Activated CD4-positive, CD25-positive, alpha-beta regulatory T cell (primary cell): Measurements from ENCODE around the gene SWAP70.
"Not testable (repeated sequence)": the region's sequence is repeated elsewhere in the genome, so short reads cannot be mapped to it uniquely, and the experiment has no call there.

Experiments
- DNase-seq, 4 experiments: peaks; one replicate each; lab custom pipeline; 2025; lab: John Stamatoyannopoulos, UW

The SWAP70 gene

GRCh38 chr11:9692691-9693090 is 28.8 kb downstream of the SWAP70 start:
- no peak for DNase-seq

GRCh38 chr11:9693801-9694553 is 30.1 kb downstream of the SWAP70 start:
- no peak for DNase-seq

DNA sequence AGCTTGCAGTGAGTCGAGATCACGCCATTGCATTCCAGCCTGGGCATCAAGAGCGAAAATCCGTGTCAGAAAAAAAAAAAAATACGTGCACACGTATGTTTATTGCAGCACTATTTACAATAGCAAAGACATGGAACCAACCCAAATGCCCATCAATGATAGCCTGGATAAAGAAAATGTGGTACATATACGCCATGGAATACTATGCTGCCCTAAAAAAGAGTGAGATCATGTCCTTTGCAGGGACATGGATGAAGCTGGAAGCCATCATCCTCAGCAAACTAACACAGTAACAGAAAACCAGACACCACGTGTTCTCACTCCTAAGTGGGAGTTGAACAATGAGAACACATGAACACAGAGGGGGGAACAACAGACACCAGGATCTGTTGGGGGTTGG is 31.4 kb downstream of the SWAP70 start:
- not testable (repeated sequence) for DNase-seq

GRCh38 chr11:9697766-9698165 is 33.9 kb downstream of the SWAP70 start:
- DNase-seq = no peak

DNA sequence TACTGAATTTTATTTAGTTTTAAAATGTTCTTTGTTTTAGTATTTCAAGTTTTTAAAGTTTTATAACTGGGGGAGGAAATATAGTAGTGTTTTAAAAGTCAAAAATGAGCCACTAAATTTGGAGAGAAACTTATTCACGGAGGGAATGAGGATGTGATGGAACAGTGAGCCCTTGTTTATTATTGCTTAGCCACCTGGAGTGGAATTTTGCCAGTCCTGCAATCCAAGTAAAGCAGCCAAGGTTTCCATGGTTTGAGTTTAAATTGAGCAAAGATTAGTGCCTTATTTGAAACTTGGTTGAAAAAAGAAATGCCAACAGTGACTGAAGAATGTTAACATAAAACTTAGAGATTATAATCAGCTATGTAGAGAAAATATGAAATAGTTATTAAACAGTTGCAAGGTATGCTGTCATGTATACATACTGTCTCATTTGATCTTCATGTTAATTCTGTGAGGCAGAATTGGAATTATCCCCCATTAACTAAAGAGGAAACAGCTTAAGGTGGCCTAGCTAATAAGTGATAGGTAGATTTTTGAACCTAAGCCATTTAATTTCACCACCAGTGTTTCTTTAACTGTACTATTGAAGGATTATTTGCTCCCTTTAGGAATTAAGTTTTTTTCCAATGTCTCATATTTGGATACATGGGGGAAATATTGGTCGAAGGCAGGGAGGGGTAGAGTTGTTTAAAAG is 36.4 kb downstream of the SWAP70 start:
- no peak for DNase-seq

GRCh38 chr11:9701799-9702198 is 37.9 kb downstream of the SWAP70 start:
- DNase-seq = no peak

- DNase-seq = no peak
These were observed 39.4 kb downstream of the SWAP70 start for GRCh38 chr11:9703280-9703679.

GRCh38 chr11:9704037-9704436 is 40.2 kb downstream of the SWAP70 start:
- DNase-seq = no peak

DNA sequence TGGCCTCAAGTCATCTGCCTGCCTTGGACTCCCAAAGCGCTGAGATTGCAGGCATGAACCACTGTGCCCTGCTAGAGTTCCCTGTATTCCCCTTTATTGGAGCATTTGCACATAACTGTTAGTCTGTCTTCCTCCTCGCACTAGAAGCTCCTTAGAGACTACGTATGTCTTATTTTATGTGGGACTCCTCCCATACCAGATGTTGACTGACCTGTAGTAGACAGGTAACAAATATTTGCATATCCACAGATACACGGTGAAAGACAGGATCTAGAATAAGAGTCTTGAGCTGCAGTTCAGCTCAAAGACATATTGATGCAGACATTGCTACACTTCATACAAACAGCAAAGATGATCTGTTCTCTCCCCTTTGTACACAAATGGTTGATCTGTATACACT is 40.7 kb downstream of the SWAP70 start:
- DNase-seq = no peak

GRCh38 chr11:9705361-9705760 is 41.5 kb downstream of the SWAP70 start:
- not testable (repeated sequence) for DNase-seq

DNA sequence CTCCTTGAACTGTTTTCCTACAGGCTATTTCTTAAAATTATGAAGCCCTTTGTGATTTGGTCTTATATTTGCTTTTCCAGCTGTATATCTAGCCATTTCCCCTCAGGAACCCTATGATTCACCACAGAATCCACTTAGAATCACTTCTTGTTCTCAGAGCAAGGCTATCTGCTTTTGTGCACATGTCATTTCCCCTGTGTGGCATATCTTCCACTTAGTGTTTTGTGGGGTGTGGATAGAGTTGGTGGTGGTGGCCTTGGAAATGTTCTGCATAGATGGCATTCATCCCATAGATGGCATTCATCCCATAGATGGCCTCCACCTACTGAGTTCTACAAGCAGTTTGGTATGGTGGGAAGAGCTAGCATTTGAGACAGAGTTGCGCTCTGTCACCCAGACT is 44.7 kb downstream of the SWAP70 start:
- no peak for DNase-seq

DNA sequence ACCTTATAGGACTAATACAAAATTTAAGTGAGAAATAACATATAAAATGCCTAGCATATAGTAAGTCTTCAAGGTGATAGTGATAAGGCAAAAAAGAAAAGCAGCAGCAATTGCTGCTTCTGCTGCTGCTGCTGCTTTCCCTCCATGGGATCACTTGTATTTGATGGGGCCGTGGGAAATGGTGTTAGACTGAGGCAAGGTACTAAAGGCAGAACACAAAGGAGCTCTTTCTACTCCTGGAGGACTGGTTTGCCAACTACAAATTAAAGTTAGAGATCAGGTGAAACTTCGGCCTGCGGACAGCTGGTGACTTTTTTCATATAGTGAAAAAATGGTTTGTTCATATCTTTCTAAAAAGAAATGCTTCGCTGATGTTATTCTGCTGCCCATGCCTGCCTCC is 46.3 kb downstream of the SWAP70 start:
- no peak for DNase-seq

- DNase-seq = no peak
These were observed 47.0 kb downstream of the SWAP70 start for GRCh38 chr11:9710852-9711251.

DNA sequence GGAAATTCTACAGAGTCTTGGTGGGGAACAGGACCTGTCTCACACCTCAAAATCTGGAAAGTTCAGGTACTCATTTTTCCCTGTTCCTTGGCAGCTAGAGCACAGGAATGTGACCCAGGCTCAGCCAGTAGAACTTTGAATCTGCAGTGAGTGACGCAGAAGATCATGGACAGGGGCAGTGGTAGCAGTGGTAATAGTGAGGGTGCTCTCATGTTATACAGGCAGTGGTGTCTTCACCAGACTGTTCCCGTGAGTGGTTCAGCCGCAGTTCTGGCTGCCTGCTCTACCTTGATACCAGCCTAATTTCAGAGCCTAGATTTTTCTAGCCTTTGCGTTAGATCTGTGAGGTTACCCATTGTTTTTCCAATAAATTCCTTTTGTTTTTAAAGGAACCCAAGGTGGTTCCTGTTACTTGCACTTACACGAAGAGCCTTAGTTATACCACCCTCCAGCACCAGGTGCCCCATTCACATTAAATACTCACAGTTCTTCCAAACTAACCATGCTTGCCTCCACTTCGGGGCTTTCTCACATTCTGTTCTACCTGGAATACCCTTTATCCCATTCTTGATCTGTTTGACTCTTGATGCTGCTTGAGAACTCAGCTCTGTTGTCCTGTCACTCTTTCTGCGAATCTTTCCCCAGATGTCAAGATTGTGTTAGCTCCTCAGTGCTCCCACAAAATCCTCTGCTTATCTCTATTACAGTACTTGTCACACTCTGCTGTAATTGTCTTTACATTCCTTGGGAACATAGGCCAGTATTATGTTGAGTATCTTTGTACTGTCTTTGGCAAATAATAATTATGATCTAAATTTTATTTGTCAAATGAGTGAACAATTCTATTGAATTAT is 47.8 kb downstream of the SWAP70 start:
- DNase-seq = no peak

DNA sequence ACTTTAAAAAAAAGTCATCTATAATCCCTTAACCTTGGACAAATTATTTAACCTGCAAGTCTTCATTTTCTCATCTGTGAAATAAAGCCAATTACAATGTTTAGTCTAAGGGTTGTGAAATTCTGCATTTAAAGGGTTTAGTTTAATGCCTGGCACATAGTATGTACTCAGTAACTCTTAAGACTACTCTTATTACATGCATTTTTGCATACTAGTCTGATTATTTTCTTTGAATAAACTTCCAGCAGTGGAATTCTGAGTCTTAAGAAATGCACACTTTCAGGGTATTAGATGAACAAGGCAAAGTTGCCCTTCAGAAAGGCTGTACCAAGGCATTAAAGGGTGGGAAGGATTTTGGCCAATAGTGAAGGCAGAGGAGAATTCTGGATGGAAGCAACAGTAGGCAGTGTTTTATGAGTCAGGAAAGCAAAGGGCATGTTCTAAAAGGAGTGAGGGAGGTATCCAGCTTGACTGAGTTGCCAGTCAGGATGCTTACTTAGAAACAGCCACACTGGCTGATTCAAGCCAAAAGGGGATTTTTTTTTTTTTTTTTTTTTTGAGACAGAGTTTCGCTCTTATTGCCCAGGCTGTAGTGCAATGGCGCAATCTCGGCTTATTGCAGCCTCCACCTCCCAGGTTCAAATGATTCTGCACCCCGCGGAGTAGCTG is 50.5 kb downstream of the SWAP70 start:
- DNase-seq = no peak

DNA sequence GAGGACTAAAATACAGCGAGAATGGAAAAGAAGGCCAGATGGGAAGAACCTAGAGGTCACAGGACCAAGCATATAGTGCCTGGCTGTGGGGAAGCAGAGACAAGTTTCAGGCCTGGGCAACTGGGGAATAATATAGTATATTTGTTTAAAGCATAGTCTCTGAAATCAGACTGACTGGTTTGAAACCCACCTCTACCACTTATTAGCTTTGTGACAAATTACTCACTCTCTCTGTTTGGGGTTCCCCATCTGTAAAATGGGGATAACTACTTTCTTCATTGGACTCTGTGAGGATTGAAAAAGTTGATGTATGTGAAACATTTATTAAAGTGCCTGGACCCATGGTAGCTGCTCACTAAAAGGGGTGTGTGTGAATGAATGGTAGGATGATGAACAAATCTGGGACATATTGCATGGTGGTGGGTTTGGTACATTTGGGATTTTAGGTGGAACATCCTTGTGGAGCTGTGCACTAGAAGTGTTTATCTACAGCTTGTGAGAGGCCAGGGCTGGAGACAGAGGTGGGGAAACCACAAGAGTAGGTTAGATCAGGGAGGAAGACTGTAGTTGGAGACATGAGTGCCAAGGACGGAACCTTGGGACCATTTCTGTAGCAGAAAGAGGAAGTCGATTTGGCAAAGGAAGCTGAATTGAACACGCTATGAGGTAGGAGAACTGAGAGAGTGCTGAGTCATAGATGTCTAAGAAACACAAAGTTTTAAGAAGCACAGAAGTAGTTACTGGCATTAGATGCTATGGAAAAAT is 52.6 kb downstream of the SWAP70 start:
- DNase-seq = no peak

DNA sequence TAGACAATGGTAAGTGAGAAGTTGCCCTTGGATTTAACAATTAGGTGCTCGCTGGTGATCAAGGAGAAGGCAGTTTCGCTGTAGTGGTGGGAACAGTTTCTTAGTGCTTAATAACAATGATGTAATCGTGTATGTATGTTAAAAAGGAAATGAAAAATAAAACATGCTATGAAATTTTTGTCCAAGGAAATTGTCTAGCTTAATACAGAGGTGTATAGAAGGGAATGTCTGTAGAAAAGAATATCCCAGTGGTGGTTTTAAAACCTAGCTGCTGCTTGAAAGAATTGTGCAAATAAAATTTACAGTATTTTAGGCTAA is 53.1 kb downstream of the SWAP70 start:
- no peak for DNase-seq

- DNase-seq = no peak
These were observed 53.8 kb downstream of the SWAP70 start for GRCh38 chr11:9717719-9718118.

DNA sequence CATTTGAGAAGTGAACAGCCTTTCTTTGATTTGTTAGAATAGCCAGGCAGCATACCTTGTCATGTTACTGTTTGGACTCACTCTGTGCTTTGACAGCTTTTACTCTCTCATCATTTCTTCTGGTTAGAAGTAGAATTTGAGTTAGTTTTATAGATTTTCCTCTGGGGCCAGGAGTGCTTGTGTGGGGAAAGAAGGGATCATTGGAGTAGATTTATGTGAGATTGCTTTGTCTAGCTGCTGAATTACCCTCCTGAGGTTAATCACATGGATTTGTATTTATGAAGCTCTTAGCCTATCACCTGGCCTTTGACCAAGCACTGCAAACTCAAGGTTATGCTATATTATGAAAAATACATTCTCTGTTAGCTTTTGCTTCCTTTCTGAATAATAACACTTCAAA is 54.3 kb downstream of the SWAP70 start:
- no peak for DNase-seq

DNA sequence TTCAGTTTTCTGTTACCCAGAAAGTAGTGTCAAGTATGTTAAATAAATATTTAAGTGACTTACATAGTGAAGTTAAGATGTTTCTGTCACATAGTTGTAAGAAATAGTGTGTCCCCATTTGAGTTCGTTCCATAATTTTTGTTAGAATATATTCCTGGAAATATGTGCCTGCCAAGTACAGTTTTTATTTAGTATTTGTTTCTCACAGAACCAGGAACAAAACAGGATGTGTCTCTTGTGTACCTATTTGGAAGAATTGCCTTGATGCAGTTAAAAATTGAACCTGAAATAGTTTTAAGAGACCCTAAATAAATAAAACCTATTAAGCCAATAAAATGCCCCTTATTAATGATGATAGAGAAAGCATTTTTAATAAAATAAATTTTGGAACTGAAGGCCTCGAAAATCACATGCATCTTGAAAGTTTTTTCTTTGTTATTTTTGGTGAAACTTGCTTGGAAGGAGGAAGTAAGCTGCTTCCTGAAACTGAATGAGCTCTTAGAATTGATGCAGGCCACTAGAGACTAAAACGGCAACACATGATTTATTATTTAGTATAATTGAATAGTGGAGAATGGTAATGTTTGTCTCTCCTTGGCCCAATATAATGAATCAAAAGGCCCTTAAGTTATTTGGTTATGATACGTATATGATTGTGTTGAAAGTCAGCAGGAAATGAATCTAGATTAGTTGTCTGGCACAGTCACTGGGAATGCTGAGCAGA is 55.9 kb downstream of the SWAP70 start:
- no peak for DNase-seq

DNA sequence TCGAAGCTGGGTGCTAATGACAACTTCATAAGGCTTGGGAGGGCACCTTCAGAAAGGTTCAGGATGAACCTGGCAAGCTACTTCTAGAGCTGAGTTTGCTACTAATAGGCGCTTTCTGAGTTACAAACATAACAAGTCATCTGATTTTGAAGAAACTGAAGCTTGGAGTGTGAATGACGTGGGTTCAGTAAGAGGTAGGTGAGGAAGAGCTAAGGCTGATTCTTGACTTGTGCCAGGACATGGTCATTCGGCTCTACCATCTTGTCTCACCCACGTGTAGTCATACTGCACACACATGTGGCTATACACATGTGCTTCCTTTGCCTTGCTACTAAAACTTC is 56.4 kb downstream of the SWAP70 start:
- DNase-seq = no peak
